Neutrophil (primary cell): ENCODE data around the gene ASXL2.

ENCODE experiments used
- H3K27ac ChIP-seq: fragments of 200-600 bp; sonication (generic); 2 replicates; pipeline ENCODE4 v1.5.1; 2016; ENCODE audit warnings: mild to moderate bottlenecking, moderate library complexity
- H3K27me3 ChIP-seq: fragments of 200-600 bp; sonication (generic); 2 replicates; pipeline ENCODE4 v1.6.0; 2016; ENCODE audit warnings: mild to moderate bottlenecking
- H3K36me3 ChIP-seq: fragments of 200-600 bp; sonication (generic); 2 replicates; pipeline ENCODE4 v1.5.1; 2017
- H3K4me1 ChIP-seq, 2 experiments: fragments of 200-600 bp in 1 of 2; sonication (generic) in 1 of 2; 1 replicate in 1 of 2; 2 replicates in 1 of 2; pipeline versions ENCODE4 v1.5.1 to v1.6.1; 2013 to 2016; ENCODE audit warnings: low read depth in 1 of 2, low read length in 1 of 2, mild to moderate bottlenecking in 1 of 2, moderate library complexity in 1 of 2; ENCODE audit not compliant: control insufficient read depth in 1 of 2, insufficient read depth in 1 of 2
- H3K4me3 ChIP-seq, 2 experiments: fragments of 200-600 bp in 1 of 2; sonication (generic) in 1 of 2; 1 replicate in 1 of 2; 2 replicates in 1 of 2; pipeline ENCODE4 v1.5.1; 2013 to 2016; ENCODE audit warnings: low read depth in 1 of 2, low read length in 1 of 2, mild to moderate bottlenecking in 1 of 2, moderate library complexity in 1 of 2
- H3K9me3 ChIP-seq: fragments of 200-600 bp; sonication (generic); 2 replicates; pipeline ENCODE4 v1.5.1; 2016
- CTCF ChIP-seq: fragments of 200-600 bp; sonication (generic); IDR thresholded peaks from 2 replicates; pipeline ENCODE4 v1.5.1; 2016; ENCODE audit warnings: antibody characterized with exemption

ASXL2 gene

GRCh38 chr2:25879133-25879730 is 945 bp upstream of the ASXL2 start:
- peaks cover 8% of the 10 kb centered on the region for H3K36me3 ChIP-seq
- peak overlapping the region; percentile 92 to 99 for H3K4me3 ChIP-seq
- no peaks in the 10 kb centered on the region for H3K27me3 ChIP-seq
- H3K9me3 ChIP-seq: no peaks in the 10 kb centered on the region
- no peak for TF ChIP-seq CTCF
- peaks cover 27% of the 10 kb centered on the region in 2 experiments for H3K4me1 ChIP-seq
- peak overlapping the region; percentile 97 for H3K27ac ChIP-seq

GRCh38 chr2:25877431-25878360 is 591 bp downstream of the ASXL2 start:
- Histone ChIP-seq H3K4me3 (peak overlapping the region; percentile 92 to 99), H3K27ac (peak overlapping the region; percentile 97), H3K9me3 (no peaks in the 10 kb centered on the region), H3K27me3 (no peaks in the 10 kb centered on the region), H3K36me3 (peaks cover 13% of the 10 kb centered on the region), H3K4me1 (peaks cover 27% of the 10 kb centered on the region in 2 experiments)
- no peak for TF ChIP-seq CTCF

- H3K4me3 ChIP-seq: no peak overlapping the region
- no peaks in the 10 kb centered on the region for H3K9me3 ChIP-seq
- H3K4me1 ChIP-seq: peaks cover 24 to 25% of the 10 kb centered on the region in 2 experiments
- TF ChIP-seq CTCF: no peak
- peaks cover 27% of the 10 kb centered on the region for H3K36me3 ChIP-seq
- H3K27me3 ChIP-seq: no peaks in the 10 kb centered on the region
- no peak overlapping the region for H3K27ac ChIP-seq
Observed at GRCh38 chr2:25872134-25872533, 6.2 kb downstream of the ASXL2 start.

- peaks cover 14% of the 10 kb centered on the region for H3K36me3 ChIP-seq
- no peak for TF ChIP-seq CTCF
Observed at GRCh38 chr2:25867396-25868003, 10.8 kb downstream of the ASXL2 start.

GRCh38 chr2:25856377-25856776 is 21.9 kb downstream of the ASXL2 start:
- H3K9me3 ChIP-seq: no peaks in the 10 kb centered on the region
- no peak overlapping the region for H3K27ac ChIP-seq
- TF ChIP-seq CTCF: no peak
- no peaks in the 10 kb centered on the region for H3K27me3 ChIP-seq
- no peak overlapping the region for H3K4me3 ChIP-seq
- peaks cover 4% of the 10 kb centered on the region for H3K36me3 ChIP-seq
- H3K4me1 ChIP-seq: peaks cover 25 to 26% of the 10 kb centered on the region in 2 experiments

More at GRCh38 chr2:25867396-25868003, 10.8 kb downstream of the ASXL2 start:
- Histone ChIP-seq H3K27ac (no peak overlapping the region), H3K27me3 (no peaks in the 10 kb centered on the region), H3K9me3 (no peaks in the 10 kb centered on the region), H3K4me1 (peaks cover 7 to 10% of the 10 kb centered on the region in 2 experiments), H3K4me3 (no peak overlapping the region)
